ENCODE data around the gene ARHGEF19. TPM values are rescaled to one million over a fixed set of nuclear protein-coding genes. Genes with fewer than 3 reads are reported as not detected.
"Not testable (repeated sequence)": the region's sequence is repeated elsewhere in the genome, so short reads cannot be mapped to it uniquely, and the experiment has no call there.

Gene ARHGEF19
- total and polyA plus RNA-seq, 10 of the 15 experiments (the other 5 are each of a cell fraction or from before 2014, with no cell fraction given): 0.15 to 2.9 (median 0.67) TPM; not detected in 1

DNA sequence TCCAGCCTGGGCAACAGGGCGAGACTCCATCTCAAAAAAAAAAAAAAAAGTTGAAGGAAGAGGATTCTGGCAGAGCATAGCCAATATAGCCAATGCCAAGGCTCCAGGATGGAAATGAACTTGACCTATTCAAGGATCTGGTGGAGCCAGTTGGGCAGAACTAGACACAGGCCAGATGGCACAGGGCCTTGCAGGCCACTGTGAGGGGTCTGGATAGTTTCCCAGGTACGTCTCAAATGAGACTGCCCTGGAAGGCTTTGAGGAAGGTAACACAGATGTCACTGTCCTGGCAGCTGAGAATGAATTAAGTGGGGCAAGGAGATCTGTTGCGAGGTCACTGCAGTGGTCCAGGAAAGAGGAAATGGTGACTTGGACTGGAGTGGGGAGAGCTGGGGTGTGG is 12.0 kb upstream of the ARHGEF19 start:
- TF ChIP-seq RAD21 (IDR thresholded peaks at IDR 0.05; ENCODE audit: insufficient read depth, low read depth, low read length): no peak
- TF ChIP-seq SPI1 (IDR thresholded peaks at IDR 0.05; ENCODE audit: borderline replicate concordance, insufficient read depth, low read depth, low read length): peak; percentile 17; the same call in 1 of the 2 replicates
- WGBS (ENCODE audit: insufficient coverage, insufficient replicate concordance, low lambda C conversion rate, missing lambda C conversion rate): 34% methylated on average over 2 of the region's 3 CpGs
- Histone ChIP-seq H3K27ac (ENCODE audit: control insufficient read depth, insufficient read depth) (no peak overlapping the region), H3K36me3 (ENCODE audit: control insufficient read depth in 2 of 2, insufficient read depth in 2 of 2, low read length in 1 of 2) (no peaks in the 10 kb centered on the region), H2AFZ (ENCODE audit: control insufficient read depth, low read depth, low read length) (no peak overlapping the region), H3K4me1 (ENCODE audit: control insufficient read depth, insufficient read depth, low read length) (no peaks in the 10 kb centered on the region), H3K9me3 (replicated peaks; ENCODE audit: control insufficient read depth, insufficient read depth, low read length) (no peaks in the 10 kb centered on the region), H3K79me2 (ENCODE audit: control insufficient read depth, insufficient read depth, low read length) (no peaks in the 10 kb centered on the region), H4K20me1 (ENCODE audit: control insufficient read depth, insufficient read depth) (no peaks in the 10 kb centered on the region), H3K27me3 (replicated peaks in 1 of 2; ENCODE audit: control insufficient read depth in 2 of 2, insufficient read depth in 2 of 2, low read length in 1 of 2) (peaks cover 2 to 7% of the 10 kb centered on the region in 2 experiments), H3K4me2 (ENCODE audit: control insufficient read depth, insufficient read depth) (no peak overlapping the region), H3K9ac (ENCODE audit: control insufficient read depth, insufficient read depth, low read length) (no peak overlapping the region), H3K4me3 (no peak overlapping the region)
- POLR2A ChIA-PET: interaction anchor here (0.5 kb wide), 1 partner anchor 10 kb away, joined by 6 read pairs; no protein-coding TSS in a partner anchor
- in situ Hi-C loops (cut with MboI): no loop called here
- no peak for ATAC-seq
- no TSS peak for BruUV-seq (replicated peaks)
- no peak for DNase-seq (ENCODE audit: low read depth, low spot score)
- intact Hi-C loops (cut with micrococcal nuclease; ENCODE audit: unreplicated experiment): no loop called here
- RAD21 ChIA-PET (ENCODE audit: unreplicated experiment): interaction anchor here (0.7 kb wide), 1 partner anchor 177 kb away, joined by 3 read pairs; no protein-coding TSS in a partner anchor
- no peak for FAIRE-seq
- CTCF ChIA-PET: interaction anchor here (1.3 kb wide), 1 partner anchor 146 kb away, joined by 4 read pairs; no protein-coding TSS in a partner anchor
- SMC1A ChIA-PET (ENCODE audit: uncharacterized antibody, unreplicated experiment): no interaction called here

DNA sequence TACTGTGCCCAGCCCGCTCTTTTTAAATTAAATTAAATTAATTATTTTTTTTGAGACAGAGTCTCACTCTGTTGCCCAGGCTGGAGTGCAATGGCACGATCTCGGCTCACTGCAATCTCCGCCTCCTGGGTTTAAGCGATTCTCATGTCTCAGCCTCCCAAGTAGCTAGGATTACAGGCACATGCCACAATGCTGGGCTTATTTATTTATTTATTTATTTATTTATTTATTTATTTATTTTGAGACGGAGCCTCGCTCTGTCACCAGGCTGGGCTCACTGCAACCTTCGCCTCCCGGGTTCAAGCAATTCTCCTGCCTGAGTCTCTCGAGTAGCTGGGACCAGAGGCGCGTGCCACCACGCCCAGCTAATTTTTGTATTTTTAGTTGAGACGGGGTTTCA is 10.3 kb upstream of the ARHGEF19 start:
- in situ Hi-C loops (cut with MboI); H3K9ac ChIP-seq (ENCODE audit: control insufficient read depth, insufficient read depth, low read length); H3K4me1 ChIP-seq (ENCODE audit: control insufficient read depth, insufficient read depth, low read length); intact Hi-C loops (cut with micrococcal nuclease; ENCODE audit: unreplicated experiment); FAIRE-seq; H3K27ac ChIP-seq (ENCODE audit: control insufficient read depth, insufficient read depth); H3K36me3 ChIP-seq (ENCODE audit: control insufficient read depth in 2 of 2, insufficient read depth in 2 of 2, low read length in 1 of 2); H3K9me3 ChIP-seq (replicated peaks; ENCODE audit: control insufficient read depth, insufficient read depth, low read length); H3K27me3 ChIP-seq (replicated peaks in 1 of 2; ENCODE audit: control insufficient read depth in 2 of 2, insufficient read depth in 2 of 2, low read length in 1 of 2); CTCF ChIA-PET; SMC1A ChIA-PET (ENCODE audit: uncharacterized antibody, unreplicated experiment); H4K20me1 ChIP-seq (ENCODE audit: control insufficient read depth, insufficient read depth); H3K79me2 ChIP-seq (ENCODE audit: control insufficient read depth, insufficient read depth, low read length); H3K4me2 ChIP-seq (ENCODE audit: control insufficient read depth, insufficient read depth); ATAC-seq; H3K4me3 ChIP-seq; DNase-seq (ENCODE audit: low read depth, low spot score); BruUV-seq (replicated peaks); H2AFZ ChIP-seq (ENCODE audit: control insufficient read depth, low read depth, low read length): not testable (repeated sequence)
- POLR2A ChIA-PET: interaction anchor here (0.5 to 0.7 kb wide), 2 partner anchors 32 to 392 kb away, joined by 4 to 6 read pairs; no protein-coding TSS in a partner anchor
- WGBS (ENCODE audit: insufficient coverage, insufficient replicate concordance, low lambda C conversion rate, missing lambda C conversion rate): 75% methylated on average over 14 of the region's 14 CpGs
- RAD21 ChIA-PET (ENCODE audit: unreplicated experiment): interaction anchor here (1.1 to 1.6 kb wide), 2 partner anchors 16 to 144 kb away, joined by 3 to 4 read pairs; no protein-coding TSS in a partner anchor

Measured in GM12878 (cell line).